HT-29 (cell line): ENCODE results near the gene RFNG. TPM values are rescaled to one million over a fixed set of nuclear protein-coding genes. Genes with fewer than 3 reads are reported as not detected.
"Not testable (repeated sequence)": the region's sequence is repeated elsewhere in the genome, so short reads cannot be mapped to it uniquely, and the experiment has no call there.

Source experiments
- DNase-seq: peaks from one replicate; pipeline ENCODE4 v3.0.0-alpha.2; 2015; ENCODE audit warnings: low spot score
- total RNA-seq: library from RNA; depleted of rRNA; stranded (reverse); fragments of >200 nt; shearing (Covaris generic); gene quantifications from 2 replicates; pipeline ENCODE4 v1.2.3, GENCODE V29; 2014

Gene RFNG
- total RNA-seq, 1 experiment from 2014 or later, result 49.5 TPM

- DNase-seq, result no peak
These were observed 9.0 kb downstream of the RFNG start for GRCh38 chr17:82042649-82043048.

- DNase-seq, result no peak
These were observed 10.3 kb downstream of the RFNG start for GRCh38 chr17:82041144-82041814.

GRCh38 chr17:82039695-82040299 is 11.8 kb downstream of the RFNG start:
- DNase-seq, result no peak

GRCh38 chr17:82038796-82039409 is 12.7 kb downstream of the RFNG start:
- not testable (repeated sequence) for DNase-seq

- DNase-seq, result no peak
These were observed 13.8 kb downstream of the RFNG start for GRCh38 chr17:82037889-82038195.

GRCh38 chr17:82037092-82037888 is 14.3 kb downstream of the RFNG start, which contains the start of gene DCXR:
Gene DCXR (minus strand): TSS chr17:82037697. CDS start chr17:82037682, 15 bp downstream.
- peak; percentile 96 for DNase-seq

GRCh38 chr17:82036634-82037091 is 14.9 kb downstream of the RFNG start:
- no peak for DNase-seq

GRCh38 chr17:82035956-82036633 is 15.5 kb downstream of the RFNG start:
- no peak for DNase-seq

GRCh38 chr17:82035488-82035887 is 16.1 kb downstream of the RFNG start:
- DNase-seq, result no peak

GRCh38 chr17:82034371-82035011 is 17.1 kb downstream of the RFNG start:
- DNase-seq, result no peak

- no peak for DNase-seq
These were observed 18.1 kb downstream of the RFNG start for GRCh38 chr17:82033359-82034085.

GRCh38 chr17:82031885-82032627 is 19.6 kb downstream of the RFNG start:
- DNase-seq, result peak; percentile 46

- DNase-seq, result peak; percentile 35
These were observed 20.2 kb downstream of the RFNG start, which contains the start of gene RAC3 for GRCh38 chr17:82031303-82031884. Gene RAC3 (plus strand): TSS chr17:82031678. CDS start chr17:82031762, 84 bp downstream.

- peak; percentile 84 for DNase-seq
These were observed 20.9 kb downstream of the RFNG start for GRCh38 chr17:82030470-82031302.

GRCh38 chr17:82029990-82030469 is 21.6 kb downstream of the RFNG start:
- no peak for DNase-seq

- DNase-seq, result no peak
These were observed 22.2 kb downstream of the RFNG start for GRCh38 chr17:82029391-82029790.

- no peak for DNase-seq
These were observed 22.6 kb downstream of the RFNG start for GRCh38 chr17:82028966-82029365.

- DNase-seq, result no peak
These were observed 23.4 kb downstream of the RFNG start for GRCh38 chr17:82028246-82028645.
